ENCODE results near the gene KCTD18. TPM values are rescaled to one million over a fixed set of nuclear protein-coding genes. Genes with fewer than 3 reads are reported as not detected.

The KCTD18 gene
- total RNA-seq, 2 experiments from 2014 or later = 18.9 to 19.8 TPM

DNA sequence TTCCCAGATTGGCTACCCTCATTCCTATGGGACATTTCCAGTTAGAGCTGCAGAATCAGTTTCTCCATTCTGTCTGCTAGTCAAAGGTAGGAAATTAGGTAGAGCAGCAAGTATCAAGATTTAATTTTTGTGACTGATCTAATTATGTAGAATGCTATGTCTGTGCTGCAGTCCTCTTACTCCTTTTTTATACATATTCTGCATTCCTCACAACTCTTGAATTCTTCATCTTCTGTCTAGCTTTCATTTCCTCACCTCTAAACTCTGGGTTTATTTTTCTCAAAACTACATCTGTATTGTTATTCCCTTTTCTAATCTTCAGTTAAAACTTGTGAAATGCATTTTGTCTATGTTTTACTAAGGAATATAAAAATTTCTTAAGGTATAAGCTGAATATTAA lies 24.7 kb upstream of the KCTD18 start:
- Mint-ChIP-seq H3K36me3 (ENCODE audit: low read depth) (no peaks in the 10 kb centered on the region), H3K9me3 (no peaks in the 10 kb centered on the region), H3K4me1 (ENCODE audit: low read depth) (no peaks in the 10 kb centered on the region), H3K4me3 (no peak overlapping the region), H3K27ac (no peak overlapping the region), H3K27me3 (no peaks in the 10 kb centered on the region)
- DNase-seq (no peak), ATAC-seq (ENCODE audit: poor library complexity) (no peak)
- TF ChIP-seq CTCF (IDR thresholded peaks at IDR 0.05) = no peak
- H3K4me1 ChIP-seq (ENCODE audit: insufficient read depth, low read length) = no peaks in the 10 kb centered on the region
- H3K4me3 ChIP-seq (ENCODE audit: low read length) = no peak overlapping the region
- no peaks in the 10 kb centered on the region for H3K9me3 ChIP-seq (ENCODE audit: control insufficient read depth in 1 of 2, insufficient read depth in 1 of 2, low read length in 2 of 2)
- H3K27ac ChIP-seq (ENCODE audit: low read depth in 1 of 2, low read length in 2 of 2) = no peak overlapping the region
- intact Hi-C loops (cut with DNase I, micrococcal nuclease) = no loop called here
- no peaks in the 10 kb centered on the region for H3K36me3 ChIP-seq (ENCODE audit: insufficient read depth, low read length)
- no peaks in the 10 kb centered on the region for H3K27me3 ChIP-seq (ENCODE audit: control insufficient read depth in 1 of 2, insufficient read depth in 2 of 2, low read length in 2 of 2)
- ChIA-PET POLR2A (interaction anchor here (1.9 kb wide), 1 partner anchor 8 kb away, joined by 6 read pairs; the partner anchor contains the start of gene SGO2), CTCF (interaction anchor here (1.3 to 1.4 kb wide), 2 partner anchors 25 to 179 kb away, joined by 3 read pairs; partner anchors contain the start of gene KCTD18)

DNA sequence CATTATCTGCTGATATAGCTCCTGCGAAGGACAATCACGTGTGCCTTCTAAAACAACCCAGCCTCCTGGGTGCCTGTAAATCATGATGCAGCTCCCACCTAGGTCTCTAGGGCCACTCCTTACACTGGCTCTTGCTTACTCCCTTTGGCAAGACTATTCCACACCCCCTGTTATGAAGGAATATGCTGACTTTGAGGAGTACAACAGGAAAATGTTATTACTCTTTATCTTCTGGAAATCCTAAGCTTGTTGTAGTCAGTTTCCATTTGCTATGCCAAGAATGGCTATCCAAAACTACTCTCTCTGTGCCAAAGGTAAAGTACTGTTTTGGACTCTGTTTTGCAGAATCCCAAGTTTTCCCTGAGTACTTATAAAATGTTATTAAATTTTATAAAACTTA lies 23.9 kb upstream of the KCTD18 start:
- H3K4me3 Mint-ChIP-seq = no peak overlapping the region
- no peaks in the 10 kb centered on the region for H3K4me1 Mint-ChIP-seq (ENCODE audit: low read depth)
- no peak for ATAC-seq (ENCODE audit: poor library complexity)
- no peaks in the 10 kb centered on the region for H3K9me3 Mint-ChIP-seq
- Histone ChIP-seq H3K36me3 (ENCODE audit: insufficient read depth, low read length) (no peaks in the 10 kb centered on the region), H3K4me3 (ENCODE audit: low read length) (no peak overlapping the region), H3K9me3 (ENCODE audit: control insufficient read depth in 1 of 2, insufficient read depth in 1 of 2, low read length in 2 of 2) (no peaks in the 10 kb centered on the region), H3K27ac (ENCODE audit: low read depth in 1 of 2, low read length in 2 of 2) (no peak overlapping the region), H3K27me3 (ENCODE audit: control insufficient read depth in 1 of 2, insufficient read depth in 2 of 2, low read length in 2 of 2) (no peaks in the 10 kb centered on the region), H3K4me1 (ENCODE audit: insufficient read depth, low read length) (no peaks in the 10 kb centered on the region)
- POLR2A ChIA-PET = interaction anchor here (1.9 kb wide), 1 partner anchor 7 kb away, joined by 6 read pairs; the partner anchor contains the start of gene SGO2
- no peak overlapping the region for H3K27ac Mint-ChIP-seq
- no peaks in the 10 kb centered on the region for H3K27me3 Mint-ChIP-seq
- no peaks in the 10 kb centered on the region for H3K36me3 Mint-ChIP-seq (ENCODE audit: low read depth)
- CTCF ChIA-PET = interaction anchor here (1.4 kb wide), 1 partner anchor 179 kb away, joined by 3 read pairs; no protein-coding TSS in a partner anchor
- DNase-seq = no peak
- intact Hi-C loops (cut with DNase I, micrococcal nuclease) = no loop called here
- no peak for TF ChIP-seq CTCF (IDR thresholded peaks at IDR 0.05)

DNA sequence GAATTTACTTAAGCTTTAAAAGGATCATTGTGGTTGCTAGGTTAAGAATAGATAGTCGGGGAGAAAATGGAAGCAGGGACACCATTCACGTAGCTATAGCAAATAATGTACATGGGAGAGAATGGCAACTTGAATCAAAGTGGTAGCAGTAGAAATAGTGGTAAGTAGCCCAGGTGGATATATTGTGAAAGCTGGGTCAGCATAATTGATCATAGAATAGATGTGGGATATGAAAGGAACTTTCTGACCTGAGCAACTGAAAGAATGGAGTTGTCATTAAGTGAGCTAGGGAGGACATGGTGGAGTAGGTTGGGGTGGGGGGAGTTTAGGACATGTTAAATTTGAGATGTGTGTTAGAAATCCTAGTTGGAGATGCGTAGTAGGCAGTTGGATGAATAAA lies 18.4 kb upstream of the KCTD18 start:
- H3K4me1 ChIP-seq (ENCODE audit: insufficient read depth, low read length) = peaks cover 9% of the 10 kb centered on the region
- no peak for TF ChIP-seq CTCF (IDR thresholded peaks at IDR 0.05)
- Mint-ChIP-seq H3K27me3 (no peaks in the 10 kb centered on the region), H3K4me3 (no peak overlapping the region), H3K36me3 (ENCODE audit: low read depth) (no peaks in the 10 kb centered on the region), H3K27ac (no peak overlapping the region), H3K9me3 (no peaks in the 10 kb centered on the region), H3K4me1 (ENCODE audit: low read depth) (peaks cover 13% of the 10 kb centered on the region)
- CTCF ChIA-PET = interaction anchor here (1.1 kb wide), 1 partner anchor 11 kb away, joined by 4 read pairs; no protein-coding TSS in a partner anchor
- H3K27ac ChIP-seq (ENCODE audit: low read depth in 1 of 2, low read length in 2 of 2) = no peak overlapping the region
- no peaks in the 10 kb centered on the region for H3K9me3 ChIP-seq (ENCODE audit: control insufficient read depth in 1 of 2, insufficient read depth in 1 of 2, low read length in 2 of 2)
- POLR2A ChIA-PET = no interaction called here
- no peak overlapping the region for H3K4me3 ChIP-seq (ENCODE audit: low read length)
- no peaks in the 10 kb centered on the region for H3K27me3 ChIP-seq (ENCODE audit: control insufficient read depth in 1 of 2, insufficient read depth in 2 of 2, low read length in 2 of 2)
- H3K36me3 ChIP-seq (ENCODE audit: insufficient read depth, low read length) = no peaks in the 10 kb centered on the region
- intact Hi-C loops (cut with DNase I, micrococcal nuclease) = loop anchor here (5.0 to 10.0 kb wide), 8 partner anchors 184 to 1847 kb away; partner anchors contain the start of genes ALS2 (in 1 of the 2), BMPR2 (in 1 of the 2), BZW1 (in 1 of the 2) and FZD7 (in 1 of the 2)
- ATAC-seq (ENCODE audit: poor library complexity) (no peak), DNase-seq (no peak)

Measured in CD4-positive, alpha-beta T cell (primary cell).